Fibroblast of the aortic adventitia (primary cell): ENCODE measurements around the gene SLC22A15. TPM values are rescaled to one million over a fixed set of nuclear protein-coding genes. Genes with fewer than 3 reads are reported as not detected.
"Not testable (repeated sequence)": the region's sequence is repeated elsewhere in the genome, so short reads cannot be mapped to it uniquely, and the experiment has no call there.

Experiments
- DNase-seq: peaks from one replicate; pipeline ENCODE4 v3.0.0-alpha.2; 2010; ENCODE audit warnings: low read depth
- H3K4me3 ChIP-seq: 2 replicates; pipeline ENCODE4 v1.5.1; 2011; ENCODE audit warnings: low read depth, mild to moderate bottlenecking, control low read depth, low read length, moderate library complexity
- total RNA-seq: library from RNA; depleted of rRNA; stranded (reverse); fragments of >200 nt; gene quantifications from 2 replicates; pipeline ENCODE4 v1.2.3, GENCODE V29; 2012; ENCODE audit warnings: low replicate concordance
- TF ChIP-seq, protein P1 (sequence below): IDR thresholded peaks from 2 replicates; pipeline ENCODE4 v1.5.1; 2011; ENCODE audit warnings: mild to moderate bottlenecking, low read length, control low read depth, inconsistent platforms; ENCODE audit not compliant: insufficient read depth

SLC22A15 gene
- total RNA-seq, 1 donor: 4.2 TPM

DNA sequence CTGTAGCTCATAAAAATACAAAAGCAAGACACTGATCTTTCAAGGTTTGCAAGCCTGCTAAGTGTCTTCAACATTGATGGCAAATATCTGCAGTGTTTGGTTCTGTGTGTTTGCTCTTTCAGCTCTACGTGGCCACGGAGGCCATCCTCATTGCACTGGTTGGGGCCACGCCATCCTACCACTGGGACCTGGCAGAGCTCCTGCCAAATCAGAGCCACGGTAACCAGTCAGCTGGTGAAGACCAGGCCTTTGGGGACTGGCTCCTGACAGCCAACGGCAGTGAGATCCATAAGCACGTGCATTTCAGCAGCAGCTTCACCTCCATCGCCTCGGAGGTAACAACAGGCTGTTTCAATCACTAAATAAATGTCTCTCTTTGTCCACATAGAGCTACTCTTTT, 15.6 kb downstream of the SLC22A15 start:
- DNase-seq: no peak
- TF ChIP-seq, protein P1, sequence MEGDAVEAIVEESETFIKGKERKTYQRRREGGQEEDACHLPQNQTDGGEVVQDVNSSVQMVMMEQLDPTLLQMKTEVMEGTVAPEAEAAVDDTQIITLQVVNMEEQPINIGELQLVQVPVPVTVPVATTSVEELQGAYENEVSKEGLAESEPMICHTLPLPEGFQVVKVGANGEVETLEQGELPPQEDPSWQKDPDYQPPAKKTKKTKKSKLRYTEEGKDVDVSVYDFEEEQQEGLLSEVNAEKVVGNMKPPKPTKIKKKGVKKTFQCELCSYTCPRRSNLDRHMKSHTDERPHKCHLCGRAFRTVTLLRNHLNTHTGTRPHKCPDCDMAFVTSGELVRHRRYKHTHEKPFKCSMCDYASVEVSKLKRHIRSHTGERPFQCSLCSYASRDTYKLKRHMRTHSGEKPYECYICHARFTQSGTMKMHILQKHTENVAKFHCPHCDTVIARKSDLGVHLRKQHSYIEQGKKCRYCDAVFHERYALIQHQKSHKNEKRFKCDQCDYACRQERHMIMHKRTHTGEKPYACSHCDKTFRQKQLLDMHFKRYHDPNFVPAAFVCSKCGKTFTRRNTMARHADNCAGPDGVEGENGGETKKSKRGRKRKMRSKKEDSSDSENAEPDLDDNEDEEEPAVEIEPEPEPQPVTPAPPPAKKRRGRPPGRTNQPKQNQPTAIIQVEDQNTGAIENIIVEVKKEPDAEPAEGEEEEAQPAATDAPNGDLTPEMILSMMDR: no peak

DNA sequence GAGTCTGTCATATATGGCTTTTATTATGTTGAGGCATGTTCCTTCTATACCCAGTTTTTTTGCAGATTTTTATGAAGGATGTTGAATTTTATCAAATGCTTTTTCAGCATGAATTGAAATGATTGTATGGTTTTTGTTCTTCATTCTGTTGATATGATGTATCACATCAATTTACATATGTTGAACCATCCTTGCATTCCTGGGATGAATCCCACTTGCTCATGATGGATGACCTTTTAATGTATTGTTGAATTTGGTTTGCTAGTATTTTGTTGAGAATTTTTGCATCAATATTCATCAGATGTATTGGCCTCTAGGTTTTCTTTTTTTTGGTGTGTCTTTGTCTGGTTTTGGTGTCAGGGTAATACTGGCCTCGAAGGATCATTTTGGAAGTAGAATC, 21.6 kb downstream of the SLC22A15 start:
- DNase-seq, H3K4me3 ChIP-seq: not testable (repeated sequence)

More for the DNA sequence above, 15.6 kb downstream of the SLC22A15 start:
- no peak overlapping the region for H3K4me3 ChIP-seq

DNA sequence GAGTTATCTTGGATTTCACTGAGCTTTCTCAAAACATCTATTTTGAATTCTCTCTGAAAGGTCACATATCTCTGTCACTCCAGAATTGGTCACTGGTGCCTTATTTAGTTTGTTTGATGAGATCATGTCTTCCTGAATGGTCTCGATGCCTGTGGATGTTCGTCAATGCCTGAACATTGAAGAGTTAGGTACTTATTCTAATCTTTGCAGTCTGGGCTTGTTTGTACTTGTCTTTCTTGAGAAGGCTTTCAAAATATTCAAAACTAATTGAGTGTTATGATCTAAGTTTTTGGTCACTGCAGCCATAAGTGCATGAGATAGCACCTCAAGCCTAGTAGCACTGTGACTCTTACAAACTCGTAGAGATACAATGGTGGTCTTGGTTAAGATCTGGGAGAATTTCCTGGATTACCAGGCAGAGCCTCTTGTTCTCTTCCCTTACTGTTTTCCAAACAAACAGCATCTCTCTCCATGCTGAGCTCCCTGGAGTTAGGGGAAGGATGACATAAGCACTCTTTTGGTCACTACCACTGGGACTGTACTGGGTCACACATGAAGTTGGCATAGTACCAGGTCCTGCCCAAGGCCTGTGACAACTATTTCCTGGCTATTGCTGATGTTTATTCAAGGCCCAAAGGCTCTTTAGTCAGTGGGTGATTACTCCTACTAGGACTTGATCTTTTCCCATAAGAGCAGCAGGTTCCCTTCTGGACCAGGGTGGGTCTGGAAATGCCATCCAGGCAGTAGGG, 25.6 kb downstream of the SLC22A15 start:
- no peak for DNase-seq
- no peak overlapping the region for H3K4me3 ChIP-seq
- TF ChIP-seq, protein P1: no peak

DNA sequence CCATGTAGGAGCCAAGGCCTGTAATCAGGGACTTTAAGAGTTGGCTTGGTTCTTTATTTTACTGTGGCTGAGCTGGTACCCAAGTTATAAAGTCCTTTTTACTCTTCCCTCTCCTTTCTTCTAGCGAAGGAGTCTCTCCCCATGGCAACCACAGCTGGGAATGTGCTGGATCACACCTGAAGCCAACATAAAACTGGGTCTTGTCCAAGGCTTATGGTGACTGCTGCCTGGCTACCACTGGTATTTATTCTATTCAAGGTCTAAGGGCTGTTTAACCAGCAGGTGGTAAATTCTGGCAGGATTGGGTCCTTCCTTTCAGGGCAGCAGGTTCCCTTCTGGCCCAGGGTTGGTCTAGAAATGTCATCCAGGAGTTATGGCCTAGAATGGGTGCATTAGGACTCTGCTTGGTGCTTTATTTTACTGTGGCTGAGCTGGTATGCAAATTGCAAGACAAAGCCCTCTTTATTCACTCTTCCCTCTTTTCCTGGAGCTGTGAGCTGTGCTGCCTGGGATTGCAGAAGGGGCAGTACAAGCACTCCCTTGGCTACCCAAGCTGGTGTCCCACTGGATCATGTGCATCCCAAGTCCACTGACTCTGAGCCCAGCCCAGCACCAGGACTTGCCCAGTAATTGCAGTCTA, 26.6 kb downstream of the SLC22A15 start:
- no peak for DNase-seq
- no peak overlapping the region for H3K4me3 ChIP-seq
- TF ChIP-seq, protein P1: no peak

DNA sequence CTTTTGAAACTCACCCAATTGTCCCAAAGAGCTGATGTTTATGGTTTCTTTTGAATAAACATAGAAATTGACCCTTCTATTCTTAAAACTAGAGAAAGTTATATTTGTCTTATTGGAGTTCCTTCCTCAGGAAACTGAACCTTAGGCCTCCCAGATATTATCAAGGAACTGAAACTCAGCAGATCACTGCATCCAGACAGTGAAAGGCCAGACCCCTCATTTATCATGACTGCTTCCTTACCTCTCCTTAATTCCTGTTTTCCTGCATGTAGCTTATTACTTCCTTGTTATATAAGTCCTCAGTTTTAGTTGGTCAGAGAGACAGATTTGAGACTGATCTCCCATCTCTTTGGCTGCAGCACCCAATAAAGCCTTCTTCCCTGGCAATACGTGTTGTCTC, 27.5 kb downstream of the SLC22A15 start:
- DNase-seq: no peak
- H3K4me3 ChIP-seq: no peak overlapping the region
- TF ChIP-seq, protein P1: no peak

DNA sequence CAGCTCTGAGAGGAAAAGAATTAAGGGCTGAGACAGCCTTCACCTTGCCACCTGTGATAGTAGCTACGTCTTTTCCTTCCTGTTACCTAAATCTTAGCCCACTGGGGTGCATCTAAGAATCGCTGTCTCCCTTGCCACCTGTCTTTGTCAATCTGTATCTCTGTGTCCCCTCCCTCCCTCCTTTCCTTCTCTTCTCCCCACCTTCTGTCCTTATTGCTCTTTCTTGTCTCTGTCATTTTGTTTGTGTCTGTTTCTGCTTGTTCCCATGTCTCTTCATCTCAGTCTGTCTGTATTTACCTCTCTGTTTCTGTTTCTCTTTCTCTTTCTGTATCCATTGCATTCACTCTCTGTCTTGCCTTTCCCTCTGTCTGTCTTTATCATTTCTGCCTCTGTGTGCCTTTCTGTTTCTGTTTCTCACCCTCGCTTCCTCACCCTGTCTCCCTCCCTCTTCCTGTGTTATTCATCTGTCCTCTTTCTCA, 30.2 kb downstream of the SLC22A15 start:
- TF ChIP-seq, protein P1: no peak
- DNase-seq: no peak
- no peak overlapping the region for H3K4me3 ChIP-seq

DNA sequence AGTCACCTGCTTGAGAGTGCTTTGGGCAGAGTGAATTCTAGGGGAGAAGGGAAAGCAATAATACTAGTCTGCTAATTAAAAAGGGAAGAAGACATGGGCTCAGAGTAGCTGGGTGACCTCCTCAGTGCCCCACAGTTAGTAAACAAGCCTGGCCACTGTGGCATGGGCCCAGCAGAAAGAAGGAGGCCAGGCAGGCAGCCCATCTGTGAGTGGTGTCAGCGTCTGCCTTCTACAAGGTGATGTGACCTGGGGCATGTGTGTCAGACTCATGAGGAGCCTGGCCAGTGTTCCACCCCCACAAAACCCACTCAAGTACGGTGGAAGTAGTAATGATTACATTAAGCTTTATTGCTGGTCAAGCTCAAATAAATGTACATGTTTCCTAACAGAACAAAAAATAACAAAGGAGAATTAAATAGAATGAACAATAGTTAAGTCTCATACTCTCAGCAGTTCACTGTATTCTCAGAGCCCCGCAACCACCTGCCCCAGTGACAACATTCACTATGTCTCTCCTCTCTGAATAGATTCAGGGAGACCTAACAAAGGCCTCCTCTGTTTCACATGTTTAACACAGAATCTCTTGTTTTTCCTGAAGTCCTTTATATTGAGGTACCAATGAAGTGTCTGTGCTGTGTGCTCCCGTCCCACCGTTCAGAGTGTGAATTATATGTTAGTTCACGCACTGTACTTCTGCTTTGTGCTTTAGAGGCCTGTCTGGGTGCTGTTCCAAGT, 32.5 kb downstream of the SLC22A15 start:
- TF ChIP-seq, protein P1: no peak
- no peak for DNase-seq
- no peak overlapping the region for H3K4me3 ChIP-seq
